ENCODE measurements around the gene SCGB1D1.

DNA sequence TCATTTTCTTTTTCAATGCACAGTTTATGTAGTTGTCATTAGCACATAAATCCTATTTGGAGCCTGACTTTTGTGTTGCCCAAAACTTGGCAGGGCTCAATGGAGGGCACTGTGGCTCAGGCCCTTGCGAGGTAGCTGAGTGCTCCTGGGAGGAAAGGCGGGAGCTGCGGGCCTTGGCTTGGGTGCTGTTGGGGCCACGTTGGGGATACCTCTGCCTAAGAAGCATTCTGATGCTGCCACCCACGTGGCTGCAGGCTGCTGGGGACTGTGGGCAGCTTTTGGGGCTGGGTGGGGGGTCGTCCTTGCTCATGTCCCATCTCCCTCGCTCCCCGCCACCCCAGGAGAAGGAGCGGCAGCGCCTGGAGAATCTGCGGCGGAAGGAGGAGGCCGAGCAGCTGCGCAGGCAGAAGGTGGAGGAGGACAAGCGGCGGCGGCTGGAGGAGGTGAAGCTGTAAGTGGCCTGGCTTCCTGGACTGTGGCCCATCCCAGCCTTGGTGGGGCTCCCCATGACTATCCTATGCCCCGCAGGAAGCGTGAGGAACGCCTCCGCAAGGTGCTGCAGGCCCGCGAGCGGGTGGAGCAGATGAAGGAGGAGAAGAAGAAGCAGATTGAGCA is 45.3 kb upstream of the SCGB1D1 start:
- TF ChIP-seq, protein P1, sequence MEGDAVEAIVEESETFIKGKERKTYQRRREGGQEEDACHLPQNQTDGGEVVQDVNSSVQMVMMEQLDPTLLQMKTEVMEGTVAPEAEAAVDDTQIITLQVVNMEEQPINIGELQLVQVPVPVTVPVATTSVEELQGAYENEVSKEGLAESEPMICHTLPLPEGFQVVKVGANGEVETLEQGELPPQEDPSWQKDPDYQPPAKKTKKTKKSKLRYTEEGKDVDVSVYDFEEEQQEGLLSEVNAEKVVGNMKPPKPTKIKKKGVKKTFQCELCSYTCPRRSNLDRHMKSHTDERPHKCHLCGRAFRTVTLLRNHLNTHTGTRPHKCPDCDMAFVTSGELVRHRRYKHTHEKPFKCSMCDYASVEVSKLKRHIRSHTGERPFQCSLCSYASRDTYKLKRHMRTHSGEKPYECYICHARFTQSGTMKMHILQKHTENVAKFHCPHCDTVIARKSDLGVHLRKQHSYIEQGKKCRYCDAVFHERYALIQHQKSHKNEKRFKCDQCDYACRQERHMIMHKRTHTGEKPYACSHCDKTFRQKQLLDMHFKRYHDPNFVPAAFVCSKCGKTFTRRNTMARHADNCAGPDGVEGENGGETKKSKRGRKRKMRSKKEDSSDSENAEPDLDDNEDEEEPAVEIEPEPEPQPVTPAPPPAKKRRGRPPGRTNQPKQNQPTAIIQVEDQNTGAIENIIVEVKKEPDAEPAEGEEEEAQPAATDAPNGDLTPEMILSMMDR (IDR thresholded peaks at IDR 0.05): no peak
- TF ChIP-seq POLR2A (IDR thresholded peaks at IDR 0.05): no peak
- no peak for TF ChIP-seq POLR2AphosphoS5 (IDR thresholded peaks at IDR 0.05)
